GM12878 (cell line): ENCODE data around the gene PTBP1. TPM values are rescaled to one million over a fixed set of nuclear protein-coding genes. Genes with fewer than 3 reads are reported as not detected.

Experiments used
- ATAC-seq: fragments of 200-7000 bp; cut with Tn5 transposase; 3 replicates; pipeline ENCODE4 v1.9.1; 2020; ENCODE audit warnings: mild to moderate bottlenecking, moderate library complexity
- BruUV-seq: library from RNA; stranded (reverse); fragments of 400-500 nt; replicated peaks from 2 replicates; lab custom pipeline; 2021; lab: Mats Ljungman, UMichigan
- CTCF ChIA-PET: fragments of 300-600 bp; sonication (Branson Sonifier 250); formaldehyde crosslinking; extraction: SDS; loops from one replicate; lab custom pipeline; 2021; ENCODE audit warnings: inconsistent platforms; lab: Yijun Ruan, JAX
- POLR2A ChIA-PET: fragments of 350-600 bp; formaldehyde crosslinking; extraction: SDS; loops from one replicate; lab custom pipeline; 2021; ENCODE audit warnings: inconsistent platforms; lab: Charles Lee
- RAD21 ChIA-PET: fragments of 300-600 bp; sonication (Branson Sonifier 250); formaldehyde crosslinking; loops from one replicate; lab custom pipeline; 2023; ENCODE audit warnings: antibody characterized with exemption; ENCODE audit not compliant: unreplicated experiment; lab: Charles Lee
- SMC1A ChIA-PET: fragments of 300-600 bp; sonication (Branson Sonifier 250); formaldehyde crosslinking; loops from one replicate; lab custom pipeline; 2023; ENCODE audit not compliant: unreplicated experiment, uncharacterized antibody; lab: Charles Lee
- DNase-seq: peaks from one replicate; pipeline ENCODE4 v3.0.0-alpha.2; 2011; ENCODE audit warnings: low read depth, low spot score
- FAIRE-seq: peaks from 3 replicates; lab custom pipeline; 2011; peaks lifted over from hg19 to GRCh38; lab: Jason Lieb, UNC
- H2AFZ ChIP-seq: 2 replicates; pipeline ENCODE4 v1.6.0; 2011; ENCODE audit warnings: low read depth, low read length, control low read depth; ENCODE audit not compliant: control insufficient read depth
- H3K27ac ChIP-seq: 2 replicates; pipeline ENCODE4 v1.5.1; 2011; ENCODE audit warnings: control low read depth; ENCODE audit not compliant: control insufficient read depth, insufficient read depth
- H3K27me3 ChIP-seq, 2 experiments: replicated peaks in 1 of 2; 2 replicates each; pipeline versions ENCODE4 v1.6.0 to v1.6.1; 2011; ENCODE audit warnings: low read length in 1 of 2; ENCODE audit not compliant: control insufficient read depth in 2 of 2, insufficient read depth in 2 of 2
- H3K36me3 ChIP-seq, 2 experiments: 2 replicates each; pipeline ENCODE4 v1.5.1; 2011; ENCODE audit warnings: low read length in 1 of 2; ENCODE audit not compliant: control insufficient read depth in 2 of 2, insufficient read depth in 2 of 2
- H3K4me1 ChIP-seq: 2 replicates; pipeline ENCODE4 v1.6.1; 2011; ENCODE audit warnings: mild to moderate bottlenecking, low read length, moderate library complexity, mixed read lengths; ENCODE audit not compliant: control insufficient read depth, insufficient read depth
- H3K4me2 ChIP-seq: 2 replicates; pipeline ENCODE4 v1.6.0; 2011; ENCODE audit warnings: control low read depth; ENCODE audit not compliant: control insufficient read depth, insufficient read depth
- H3K4me3 ChIP-seq: fragments of 200-600 bp; sonication (generic); 2 replicates; pipeline ENCODE4 v1.5.1; 2016
- H3K79me2 ChIP-seq: 2 replicates; pipeline ENCODE4 v1.6.0; 2011; ENCODE audit warnings: low read length; ENCODE audit not compliant: control insufficient read depth, insufficient read depth
- H3K9ac ChIP-seq: 2 replicates; pipeline ENCODE4 v1.8.0; 2011; ENCODE audit warnings: low read length, control low read depth, mixed read lengths; ENCODE audit not compliant: control insufficient read depth, insufficient read depth
- H3K9me3 ChIP-seq: replicated peaks from 3 replicates; pipeline ENCODE4 v1.5.1; 2011; ENCODE audit warnings: mild to moderate bottlenecking, low read length; ENCODE audit not compliant: control insufficient read depth, insufficient read depth
- H4K20me1 ChIP-seq: 2 replicates; pipeline ENCODE4 v1.6.0; 2011; ENCODE audit not compliant: control insufficient read depth, insufficient read depth
- CTCF ChIP-seq, 3 experiments: IDR thresholded peaks in 2 of 3; conservative IDR thresholded peaks in 1 of 3; 2 replicates each; pipeline ENCODE4 v1.5.1; 2011; ENCODE audit warnings: low read depth in 3 of 3, low read length in 3 of 3, mild to moderate bottlenecking in 3 of 3, control low read depth in 2 of 3, moderate library complexity in 2 of 3, inconsistent platforms in 1 of 3, mixed read lengths in 1 of 3; ENCODE audit not compliant: control insufficient read depth in 2 of 3, insufficient read depth in 1 of 3; ENCODE audit errors: extremely low read depth in 1 of 3
- GABPA ChIP-seq: IDR thresholded peaks from 2 replicates; pipeline ENCODE4 v1.6.1; 2014; ENCODE audit warnings: antibody characterized with exemption, low read depth, mild to moderate bottlenecking, inconsistent platforms
- IKZF1 ChIP-seq: fragments of 450-650 bp; conservative IDR thresholded peaks from 2 replicates; pipeline ENCODE4 v1.6.1; 2017; ENCODE audit warnings: antibody characterized with exemption, mild to moderate bottlenecking
- IRF5 ChIP-seq: fragments of 450-650 bp; IDR thresholded peaks from 2 replicates; pipeline ENCODE4 v1.6.1; 2017; ENCODE audit warnings: borderline replicate concordance
- MEF2A ChIP-seq: IDR thresholded peaks from 2 replicates; pipeline ENCODE4 v1.6.1; 2011; ENCODE audit warnings: low read depth, mild to moderate bottlenecking, low read length, moderate library complexity; ENCODE audit not compliant: insufficient read depth
- MTA2 ChIP-seq: fragments of 450-650 bp; IDR thresholded peaks from 2 replicates; pipeline ENCODE4 v1.6.1; 2016; ENCODE audit warnings: low read depth, mild to moderate bottlenecking, moderate library complexity
- RELA ChIP-seq: fragments of 450-650 bp; IDR thresholded peaks from 2 replicates; pipeline ENCODE4 v1.8.0; 2014; ENCODE audit warnings: borderline replicate concordance; ENCODE audit not compliant: partially characterized antibody
- SMAD5 ChIP-seq: IDR thresholded peaks from 2 replicates; pipeline ENCODE4 v1.6.1; 2016; ENCODE audit warnings: antibody characterized with exemption, low read depth
- TBL1XR1 ChIP-seq: IDR thresholded peaks from 2 replicates; pipeline ENCODE4 v1.6.1; 2012; ENCODE audit warnings: low read depth, low read length, improper control_type of control experiment
- YBX1 ChIP-seq: fragments of 450-650 bp; IDR thresholded peaks from 2 replicates; pipeline ENCODE4 v1.6.1; 2016; ENCODE audit warnings: antibody characterized with exemption
- ZNF207 ChIP-seq: fragments of 450-650 bp; IDR thresholded peaks from 2 replicates; pipeline ENCODE4 v1.6.1; 2014; ENCODE audit warnings: antibody characterized with exemption, mild to moderate bottlenecking, borderline replicate concordance
- WGBS: methylation state at CpG from one replicate; pipeline ENCODE4 v1.1.6; 2016; ENCODE audit warnings: low lambda C conversion rate; ENCODE audit not compliant: insufficient replicate concordance, insufficient coverage; ENCODE audit errors: missing lambda C conversion rate; 5-methylcytosine and 5-hydroxymethylcytosine counted together
- in situ Hi-C: fragments of 300-500 bp; cut with MboI; formaldehyde crosslinking; loops from 9 replicates; pipeline ENCODE4 v1.14.3; 2018; ENCODE audit warnings: mixed read lengths
- intact Hi-C: fragments of 100-400 bp; cut with micrococcal nuclease; formaldehyde crosslinking; loops from one replicate; pipeline ENCODE4 v1.14.2; 2022; ENCODE audit not compliant: unreplicated experiment
- polyA plus RNA-seq, 11 experiments: library from polyadenylated mRNA; depleted of rRNA in 4 of 11; unstranded in 6 of 11; stranded (reverse) in 5 of 11; fragments of >200 nt; fragmentation: Nextera tagmentation in 4 of 11; fragmentation: Illumina TruSeq in 1 of 11; extraction: Ambion mirVana in 4 of 11; extraction: Trizol in 1 of 11; gene quantifications; 1 replicate in 1 of 11; 2 replicates in 10 of 11; pipeline versions ENCODE4 v1.2.1 to v1.2.3, GENCODE V29; 2011 to 2016; ENCODE audit warnings: inconsistent platforms in 2 of 11, missing spikeins in 2 of 11, low read depth in 1 of 11
- total RNA-seq, 4 experiments: library from RNA; depleted of rRNA in 3 of 4; stranded (reverse); fragments of >200 nt in 3 of 4; fragmentation: Illumina TruSeq in 1 of 4; extraction: Trizol in 1 of 4; gene quantifications; 2 replicates each; pipeline versions ENCODE4 v1.2.1 to v1.2.3, GENCODE V29; 2013 to 2021

PTBP1 gene
- total and polyA plus RNA-seq, 10 of the 15 experiments (the other 5 are each of a cell fraction or from before 2014, with no cell fraction given) = 13.1 to 532 (median 217) TPM

DNA sequence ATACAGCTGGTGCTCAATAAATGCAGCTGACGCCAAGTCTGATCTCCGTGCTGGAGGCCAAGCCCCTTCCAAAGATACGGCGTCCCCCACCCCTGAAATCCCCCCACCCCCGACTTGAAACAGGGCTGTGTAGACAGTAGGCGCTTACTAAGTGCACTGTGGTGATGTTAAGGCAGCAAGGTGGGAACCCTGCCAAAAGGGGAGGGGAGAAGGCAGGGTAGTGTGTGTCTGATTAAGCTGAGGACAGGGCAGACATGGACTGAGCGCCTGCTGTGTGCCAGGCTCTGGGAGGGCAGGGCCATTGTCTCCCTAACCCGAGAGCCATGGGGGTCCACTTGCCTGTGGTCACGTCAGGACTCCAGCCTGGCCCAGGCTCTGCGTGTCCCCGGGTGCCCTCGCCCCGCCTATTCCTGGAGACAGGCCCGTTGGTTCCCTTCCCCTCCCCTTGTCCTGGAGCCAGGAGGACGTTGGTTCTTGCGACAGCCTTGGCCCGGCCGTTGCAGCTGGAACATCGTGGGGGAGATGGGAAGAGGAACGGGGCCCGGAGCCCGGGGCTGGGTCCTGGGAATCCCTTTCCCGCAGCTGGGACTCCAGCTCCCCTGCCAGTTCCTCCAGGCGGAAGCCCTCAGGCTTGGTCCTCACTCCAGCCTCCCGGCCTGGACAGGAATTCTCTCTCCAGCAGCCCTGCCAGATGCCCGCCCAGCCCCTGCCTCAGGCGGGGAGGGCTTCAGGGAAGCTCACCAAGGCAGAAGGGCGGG, 53.1 kb downstream of the PTBP1 start:
- POLR2A ChIA-PET = interaction anchor here (1.1 kb wide), 1 partner anchor 43 kb away, joined by 3 read pairs; the partner anchor contains the start of gene RNU6-9
- no peak overlapping the region for H3K27ac ChIP-seq
- no peak overlapping the region for H3K9ac ChIP-seq
- H2AFZ ChIP-seq = no peak overlapping the region
- TF ChIP-seq IKZF1 (0 out of 2 replicates have a peak, but pooled peaks have one; percentile 17), TBL1XR1 (no peak)
- TF ChIP-seq, all 136 proteins: peak for 1
- no peaks in the 10 kb centered on the region for H3K79me2 ChIP-seq
- no peaks in the 10 kb centered on the region for H4K20me1 ChIP-seq
- ATAC-seq = no peak
- FAIRE-seq = no peak
- intact Hi-C loops (no loop called here), in situ Hi-C loops (no loop called here)
- no peaks in the 10 kb centered on the region for H3K36me3 ChIP-seq
- SMC1A ChIA-PET = no interaction called here
- CTCF ChIA-PET = interaction anchor here (0.9 kb wide), 1 partner anchor 13 kb away, joined by 4 read pairs; no protein-coding TSS in a partner anchor
- H3K4me1 ChIP-seq = no peaks in the 10 kb centered on the region
- WGBS = 18% methylated on average over 27 of the region's 28 CpGs
- no peak for DNase-seq
- RAD21 ChIA-PET = no interaction called here
- H3K4me2 ChIP-seq = no peak overlapping the region
- BruUV-seq = no TSS peak
- H3K9me3 ChIP-seq = no peaks in the 10 kb centered on the region; the same call in 2 of the 3 replicates
- H3K27me3 ChIP-seq = no peaks in the 10 kb centered on the region
- H3K4me3 ChIP-seq = no peak overlapping the region

DNA sequence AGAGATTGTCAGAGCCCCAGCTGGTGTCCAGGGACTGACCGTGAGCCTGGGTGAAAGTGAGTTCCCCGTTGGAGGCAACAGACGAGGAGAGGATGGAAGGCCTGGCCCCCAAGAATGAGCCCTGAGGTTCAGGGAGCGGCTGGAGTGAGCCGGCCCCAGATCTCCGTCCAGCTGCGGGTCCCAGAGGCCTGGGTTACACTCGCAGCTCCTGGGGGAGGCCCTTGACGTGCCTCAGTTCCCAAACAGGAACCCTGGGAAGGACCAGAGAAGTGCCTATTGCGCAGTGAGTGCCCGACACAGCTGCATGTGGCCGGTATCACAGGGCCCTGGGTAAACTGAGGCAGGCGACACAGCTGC, 53.7 kb downstream of the PTBP1 start:
- no peak for TF ChIP-seq CTCF (IDR thresholded peaks at IDR 0.05 in 2 of 3, conservative IDR thresholded peaks at IDR 0.05 in 1 of 3; ENCODE audit: control insufficient read depth in 2 of 3, extremely low read depth in 1 of 3, insufficient read depth in 1 of 3, low read depth in 3 of 3, low read length in 3 of 3)
- TF ChIP-seq IRF5 = no peak
- TF ChIP-seq MTA2 = no peak
- no peak for TF ChIP-seq ZNF207
- TF ChIP-seq MEF2A = no peak
- TF ChIP-seq SMAD5 = no peak
- no peak for TF ChIP-seq RELA
- TF ChIP-seq YBX1 = no peak
- TF ChIP-seq GABPA = no peak
- Histone ChIP-seq H3K4me3 (no peak overlapping the region), H3K4me1 (no peaks in the 10 kb centered on the region), H3K36me3 (no peaks in the 10 kb centered on the region), H2AFZ (no peak overlapping the region), H3K9me3 (no peaks in the 10 kb centered on the region), H3K27ac (no peak overlapping the region), H4K20me1 (no peaks in the 10 kb centered on the region), H3K79me2 (no peaks in the 10 kb centered on the region), H3K4me2 (no peak overlapping the region), H3K27me3 (no peaks in the 10 kb centered on the region), H3K9ac (no peak overlapping the region)
- in situ Hi-C loops = no loop called here
- SMC1A ChIA-PET = no interaction called here
- FAIRE-seq (no peak), ATAC-seq (no peak), DNase-seq (no peak)
- CTCF ChIA-PET = interaction anchor here (0.9 kb wide), 1 partner anchor 12 kb away, joined by 4 read pairs; no protein-coding TSS in a partner anchor
- POLR2A ChIA-PET = interaction anchor here (1.1 kb wide), 1 partner anchor 43 kb away, joined by 3 read pairs; the partner anchor contains the start of gene RNU6-9
- RAD21 ChIA-PET = no interaction called here
- intact Hi-C loops = no loop called here
- no TSS peak for BruUV-seq
- WGBS = 42% methylated on average over 12 of the region's 13 CpGs
